ENCODE results near the gene KLK12. TPM values are rescaled to one million over a fixed set of nuclear protein-coding genes. Genes with fewer than 3 reads are reported as not detected.

KLK12 gene
- total RNA-seq, 4 donors from 2014 or later: 0.41 TPM; not detected in 3

DNA sequence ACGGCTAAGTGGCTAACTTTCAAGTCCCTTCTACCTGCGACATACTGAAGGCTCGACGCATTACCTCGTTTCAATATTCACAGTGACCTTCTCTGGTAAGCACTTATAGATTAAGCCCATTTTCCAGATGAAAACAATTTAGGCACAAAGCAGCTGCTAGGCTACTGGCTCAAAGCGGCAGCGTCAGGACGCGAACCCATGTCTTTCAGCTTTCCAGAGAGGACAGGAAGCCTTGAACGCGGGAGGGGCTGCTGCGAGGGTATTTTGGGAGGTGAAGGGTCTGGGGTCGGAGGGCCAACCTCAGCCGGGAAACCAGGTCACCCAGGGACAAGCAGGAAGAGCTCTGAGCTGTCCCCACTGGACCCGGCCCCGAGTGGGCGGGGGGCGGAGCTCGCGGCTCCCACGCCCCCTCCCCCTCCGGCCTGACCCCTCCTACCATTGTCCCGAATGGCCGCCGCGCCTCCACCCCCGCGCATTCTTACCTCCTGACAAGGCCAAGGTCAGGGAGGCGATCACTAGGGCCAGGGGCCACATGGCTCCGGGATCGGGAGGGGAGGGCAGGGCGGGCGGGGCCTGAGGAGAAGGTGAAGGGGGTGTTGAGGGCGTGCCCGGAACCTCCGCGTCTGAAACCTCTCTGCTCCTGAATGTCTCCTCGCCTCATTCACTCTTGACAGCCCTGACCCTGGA is 29.9 kb upstream of the KLK12 start, which contains the start of gene KLK13:
KLK13 (minus strand) TSS at position 559 of the 687 bp plus-strand sequence; CDS start at position 534, 25 bp downstream.
- intact Hi-C loops (cut with DNase I; ENCODE audit: low total_unique reads) (no loop called here), in situ Hi-C loops (cut with MboI; ENCODE audit: low pct_ligation_motif_present in 1 of 4, low pct_unique_long_range_greater_than_20kb in 1 of 4, low sequenced_read_pairs in 3 of 4) (no loop called here)
- TF ChIP-seq EP300 (IDR thresholded peaks at IDR 0.05; ENCODE audit: low read depth) (no peak), POLR2A (IDR thresholded peaks at IDR 0.05) (no peak), POLR2AphosphoS5 (IDR thresholded peaks at IDR 0.05) (no peak)
- TF ChIP-seq, protein P1, sequence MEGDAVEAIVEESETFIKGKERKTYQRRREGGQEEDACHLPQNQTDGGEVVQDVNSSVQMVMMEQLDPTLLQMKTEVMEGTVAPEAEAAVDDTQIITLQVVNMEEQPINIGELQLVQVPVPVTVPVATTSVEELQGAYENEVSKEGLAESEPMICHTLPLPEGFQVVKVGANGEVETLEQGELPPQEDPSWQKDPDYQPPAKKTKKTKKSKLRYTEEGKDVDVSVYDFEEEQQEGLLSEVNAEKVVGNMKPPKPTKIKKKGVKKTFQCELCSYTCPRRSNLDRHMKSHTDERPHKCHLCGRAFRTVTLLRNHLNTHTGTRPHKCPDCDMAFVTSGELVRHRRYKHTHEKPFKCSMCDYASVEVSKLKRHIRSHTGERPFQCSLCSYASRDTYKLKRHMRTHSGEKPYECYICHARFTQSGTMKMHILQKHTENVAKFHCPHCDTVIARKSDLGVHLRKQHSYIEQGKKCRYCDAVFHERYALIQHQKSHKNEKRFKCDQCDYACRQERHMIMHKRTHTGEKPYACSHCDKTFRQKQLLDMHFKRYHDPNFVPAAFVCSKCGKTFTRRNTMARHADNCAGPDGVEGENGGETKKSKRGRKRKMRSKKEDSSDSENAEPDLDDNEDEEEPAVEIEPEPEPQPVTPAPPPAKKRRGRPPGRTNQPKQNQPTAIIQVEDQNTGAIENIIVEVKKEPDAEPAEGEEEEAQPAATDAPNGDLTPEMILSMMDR (IDR thresholded peaks at IDR 0.05): no peak
- no peak for DNase-seq
- H3K4me3 ChIP-seq: peak within 1 kb of the TSS in 1 of 4 donors; percentile 28
- no peaks in the 10 kb centered on the region for H3K36me3 ChIP-seq
- no peaks in the 10 kb centered on the region for H3K9me3 ChIP-seq
- H3K4me1 ChIP-seq: peaks cover 0 to 5% (median 2%) of the 10 kb centered on the region in 4 donors
- H3K27ac ChIP-seq: no peak within 1 kb of the TSS
- H3K27me3 ChIP-seq: peaks cover 43% of the 10 kb centered on the region
- WGBS, 2 donors (ENCODE audit: low coverage in 1 of 2): 32 to 81% methylated on average over 5 to 19 of the region's 38 CpGs

DNA sequence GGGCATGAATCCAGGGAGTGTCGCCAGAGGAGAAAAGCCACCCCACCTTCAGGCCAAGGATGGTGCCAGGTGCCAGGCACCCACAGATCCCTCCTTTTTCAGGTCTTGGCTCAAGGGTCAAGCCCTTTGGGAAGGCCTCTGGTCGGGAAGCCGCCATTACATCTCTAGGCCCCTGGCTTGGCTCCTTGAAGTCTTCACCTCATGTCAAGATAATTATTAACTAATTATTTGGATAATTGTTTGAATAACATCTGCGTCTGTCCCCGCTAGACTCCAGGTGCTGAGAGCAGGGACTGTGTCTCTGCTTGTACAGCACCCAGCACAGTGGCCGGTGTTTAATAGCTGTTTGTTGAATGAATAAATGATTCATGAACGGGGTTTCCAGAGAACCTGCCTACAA is 28.9 kb upstream of the KLK12 start:
- intact Hi-C loops (cut with DNase I; ENCODE audit: low total_unique reads) (no loop called here), in situ Hi-C loops (cut with MboI; ENCODE audit: low pct_ligation_motif_present in 1 of 4, low pct_unique_long_range_greater_than_20kb in 1 of 4, low sequenced_read_pairs in 3 of 4) (no loop called here)
- H3K36me3 ChIP-seq: no peaks in the 10 kb centered on the region
- 66% methylated on average over 7 of the region's 7 CpGs; no CpG with 5 or more reads in 1 of the 2 donors for WGBS, 2 donors (ENCODE audit: low coverage in 1 of 2)
- peaks cover 0 to 5% (median 2%) of the 10 kb centered on the region in 4 donors for H3K4me1 ChIP-seq
- no peak for DNase-seq
- TF ChIP-seq POLR2A (IDR thresholded peaks at IDR 0.05) (no peak), EP300 (IDR thresholded peaks at IDR 0.05; ENCODE audit: low read depth) (no peak), POLR2AphosphoS5 (IDR thresholded peaks at IDR 0.05) (no peak)
- TF ChIP-seq, protein P1 (IDR thresholded peaks at IDR 0.05): no peak
- no peak overlapping the region for H3K27ac ChIP-seq
- peaks cover 43% of the 10 kb centered on the region for H3K27me3 ChIP-seq
- no peaks in the 10 kb centered on the region for H3K9me3 ChIP-seq
- no peak overlapping the region for H3K4me3 ChIP-seq

DNA sequence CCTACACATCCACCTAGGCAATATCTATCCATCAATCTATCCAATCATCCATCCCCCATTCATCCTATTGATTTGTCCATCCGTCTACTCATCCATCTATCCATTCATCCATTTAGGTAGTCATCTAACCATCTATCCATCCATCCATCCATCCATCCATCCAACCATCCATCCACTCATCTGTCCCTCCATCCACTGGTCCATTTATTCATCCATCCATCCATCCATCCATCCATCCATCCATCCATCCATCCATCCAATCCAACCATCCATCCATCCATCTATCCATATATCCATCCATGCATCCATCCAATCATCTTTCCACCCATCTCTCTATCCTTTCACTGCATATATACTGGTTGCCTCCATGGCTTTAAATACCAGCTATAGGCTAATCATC is 26.2 kb upstream of the KLK12 start:
- TF ChIP-seq, protein P1 (IDR thresholded peaks at IDR 0.05): no peak
- TF ChIP-seq EP300 (IDR thresholded peaks at IDR 0.05; ENCODE audit: low read depth) (no peak), POLR2AphosphoS5 (IDR thresholded peaks at IDR 0.05) (no peak), POLR2A (IDR thresholded peaks at IDR 0.05) (no peak)
- intact Hi-C loops (cut with DNase I; ENCODE audit: low total_unique reads) (no loop called here), in situ Hi-C loops (cut with MboI; ENCODE audit: low pct_ligation_motif_present in 1 of 4, low pct_unique_long_range_greater_than_20kb in 1 of 4, low sequenced_read_pairs in 3 of 4) (no loop called here)
- 0% methylated on average over 1 of the region's 1 CpG for WGBS, 2 donors (ENCODE audit: low coverage in 1 of 2)
- Histone ChIP-seq H3K4me1 (peaks cover 0 to 5% (median 2%) of the 10 kb centered on the region in 4 donors), H3K27ac (no peak overlapping the region), H3K27me3 (peaks cover 36% of the 10 kb centered on the region), H3K4me3 (no peak overlapping the region), H3K36me3 (no peaks in the 10 kb centered on the region), H3K9me3 (no peaks in the 10 kb centered on the region)
- DNase-seq: no peak

DNA sequence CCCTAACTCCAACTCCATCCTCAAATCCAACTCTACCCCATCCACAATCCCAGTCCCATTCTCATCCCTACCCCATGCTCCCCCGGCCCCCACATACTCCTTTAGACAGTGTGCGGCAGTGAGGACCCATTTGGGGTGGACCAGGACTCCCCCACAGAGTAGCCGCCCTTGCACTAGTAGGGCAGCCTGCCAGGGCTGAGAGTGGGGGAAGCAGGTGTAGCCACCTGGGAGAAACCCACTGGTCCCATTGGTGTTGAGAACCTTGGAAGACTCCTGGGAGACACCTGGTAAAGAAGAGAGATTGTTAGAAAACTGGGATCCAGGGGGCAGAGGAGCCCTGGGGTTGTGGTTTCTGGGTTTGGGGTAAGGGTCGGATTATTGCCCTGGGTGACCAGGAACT is 25.5 kb upstream of the KLK12 start:
- TF ChIP-seq POLR2A (IDR thresholded peaks at IDR 0.05) (no peak), EP300 (IDR thresholded peaks at IDR 0.05; ENCODE audit: low read depth) (no peak), POLR2AphosphoS5 (IDR thresholded peaks at IDR 0.05) (no peak)
- TF ChIP-seq, protein P1 (IDR thresholded peaks at IDR 0.05): no peak
- Histone ChIP-seq H3K36me3 (no peaks in the 10 kb centered on the region), H3K4me3 (no peak overlapping the region), H3K4me1 (peaks cover 0 to 5% (median 2%) of the 10 kb centered on the region in 4 donors), H3K9me3 (no peaks in the 10 kb centered on the region), H3K27me3 (peaks cover 30% of the 10 kb centered on the region), H3K27ac (no peak overlapping the region)
- WGBS, 2 donors (ENCODE audit: low coverage in 1 of 2): 33 to 64% methylated on average over 1 to 4 of the region's 4 CpGs
- no peak for DNase-seq
- in situ Hi-C loops (cut with MboI; ENCODE audit: low pct_ligation_motif_present in 1 of 4, low pct_unique_long_range_greater_than_20kb in 1 of 4, low sequenced_read_pairs in 3 of 4) (no loop called here), intact Hi-C loops (cut with DNase I; ENCODE audit: low total_unique reads) (no loop called here)
